H9 (cell line): ENCODE measurements around the gene MICALL2. TPM values are rescaled to one million over a fixed set of nuclear protein-coding genes. Genes with fewer than 3 reads are reported as not detected.
A peak's percentile ranks its signal among the peaks of the same experiment; 100 is the strongest.

Experiments
- DNase-seq: peaks from one replicate; pipeline ENCODE4 v3.0.0-alpha.2; 2017
- H2AFZ ChIP-seq: one replicate; pipeline ENCODE4 v1.6.1; 2013; ENCODE audit warnings: mild to moderate bottlenecking, low read length, control low read depth, moderate library complexity
- H2AK5ac ChIP-seq: 2 replicates; pipeline ENCODE4 v1.6.1; 2013; ENCODE audit warnings: low read length, control low read depth, mixed read lengths; ENCODE audit not compliant: insufficient read length
- H2BK120ac ChIP-seq: one replicate; pipeline ENCODE4 v1.6.1; 2013; ENCODE audit warnings: low read depth, mild to moderate bottlenecking, low read length, control low read depth, inconsistent platforms; ENCODE audit not compliant: poor library complexity, severe bottlenecking
- H2BK12ac ChIP-seq: 2 replicates; pipeline ENCODE4 v1.6.1; 2013; ENCODE audit warnings: low read length, control low read depth, mixed read lengths, low read depth; ENCODE audit not compliant: insufficient read length
- H2BK15ac ChIP-seq: 2 replicates; pipeline ENCODE4 v1.6.1; 2013; ENCODE audit warnings: low read depth, low read length, control low read depth
- H2BK20ac ChIP-seq: one replicate; pipeline ENCODE4 v1.6.1; 2013; ENCODE audit warnings: low read depth, mild to moderate bottlenecking, low read length, control low read depth, inconsistent platforms; ENCODE audit not compliant: poor library complexity, severe bottlenecking
- H2BK5ac ChIP-seq: 2 replicates; pipeline ENCODE4 v1.6.1; 2013; ENCODE audit warnings: low read length, control low read depth, mixed read lengths; ENCODE audit not compliant: insufficient read length
- H3K14ac ChIP-seq: 2 replicates; pipeline ENCODE4 v1.6.1; 2013; ENCODE audit warnings: low read length, control low read depth; ENCODE audit not compliant: insufficient read depth
- H3K18ac ChIP-seq: 2 replicates; pipeline ENCODE4 v1.6.1; 2013; ENCODE audit warnings: low read depth, mild to moderate bottlenecking, mixed read lengths, low read length, control low read depth; ENCODE audit not compliant: insufficient read length
- H3K23ac ChIP-seq: 2 replicates; pipeline ENCODE4 v1.6.1; 2013; ENCODE audit warnings: low read length, control low read depth, mixed read lengths, low read depth; ENCODE audit not compliant: insufficient read length
- H3K23me2 ChIP-seq: 2 replicates; pipeline ENCODE4 v1.6.1; 2013; ENCODE audit warnings: low read depth, mild to moderate bottlenecking, mixed read lengths, low read length, control low read depth; ENCODE audit not compliant: insufficient read length, poor library complexity, severe bottlenecking
- H3K27ac ChIP-seq: 2 replicates; pipeline ENCODE4 v1.5.1; 2013; ENCODE audit warnings: low read length, control low read depth, mixed read lengths, low read depth; ENCODE audit not compliant: insufficient read length
- H3K27me3 ChIP-seq: 2 replicates; pipeline ENCODE4 v1.6.1; 2013; ENCODE audit warnings: low read length, control low read depth, inconsistent platforms; ENCODE audit not compliant: insufficient read depth
- H3K4ac ChIP-seq: 2 replicates; pipeline ENCODE4 v1.6.1; 2013; ENCODE audit warnings: low read depth, mild to moderate bottlenecking, control low read depth, inconsistent platforms, low read length, moderate library complexity
- H3K4me1 ChIP-seq: 2 replicates; pipeline ENCODE4 v1.6.1; 2013; ENCODE audit warnings: low read length, control low read depth, inconsistent platforms; ENCODE audit not compliant: insufficient read depth
- H3K4me2 ChIP-seq: 2 replicates; pipeline ENCODE4 v1.6.1; 2013; ENCODE audit warnings: low read length, control low read depth, mixed read lengths; ENCODE audit not compliant: insufficient read length, insufficient read depth
- H3K56ac ChIP-seq: 2 replicates; pipeline ENCODE4 v1.6.1; 2013; ENCODE audit warnings: low read depth, mild to moderate bottlenecking, mixed read lengths, low read length, control low read depth; ENCODE audit not compliant: insufficient read length
- H3K79me1 ChIP-seq: 2 replicates; pipeline ENCODE4 v1.6.1; 2013; ENCODE audit warnings: low read depth, mild to moderate bottlenecking, moderate library complexity, low read length, control low read depth, inconsistent platforms; ENCODE audit not compliant: insufficient read depth, poor library complexity, severe bottlenecking
- H3K79me2 ChIP-seq: 2 replicates; pipeline ENCODE4 v1.6.1; 2013; ENCODE audit warnings: low read length, control low read depth, inconsistent platforms; ENCODE audit not compliant: insufficient read depth
- H3K9ac ChIP-seq: 2 replicates; pipeline ENCODE4 v1.6.1; 2013; ENCODE audit warnings: low read length, control low read depth, mixed read lengths; ENCODE audit not compliant: insufficient read length; ENCODE audit errors: extremely low read depth
- H3K9me3 ChIP-seq: one replicate; pipeline ENCODE4 v1.6.1; 2013; ENCODE audit warnings: low read depth, low read length, inconsistent platforms; ENCODE audit not compliant: control insufficient read depth
- H3T11ph ChIP-seq: one replicate; pipeline ENCODE4 v1.6.1; 2013; ENCODE audit warnings: mild to moderate bottlenecking, low read length, control low read depth, inconsistent platforms
- H4K20me1 ChIP-seq: one replicate; pipeline ENCODE4 v1.6.1; 2013; ENCODE audit not compliant: control insufficient read depth, insufficient read length, insufficient read depth
- H4K5ac ChIP-seq: 2 replicates; pipeline ENCODE4 v1.6.1; 2013; ENCODE audit warnings: low read depth, mild to moderate bottlenecking, mixed read lengths, low read length, control low read depth; ENCODE audit not compliant: insufficient read length
- H4K8ac ChIP-seq: replicated peaks from 2 replicates; pipeline ENCODE4 v1.6.1; 2013; ENCODE audit warnings: low read length, control low read depth, mixed read lengths, low read depth; ENCODE audit not compliant: insufficient read length
- H4K91ac ChIP-seq: 2 replicates; pipeline ENCODE4 v1.6.1; 2013; ENCODE audit warnings: low read depth, mild to moderate bottlenecking, moderate library complexity, mixed read lengths, low read length, control low read depth; ENCODE audit not compliant: insufficient read length
- H3K27ac Mint-ChIP-seq, 3 experiments: 2 replicates in 2 of 3; 3 replicates in 1 of 3; pipeline ENCODE4 v1.8.0; 2020 to 2021; ENCODE audit warnings: mixed read lengths in 3 of 3, mild to moderate bottlenecking in 1 of 3, moderate library complexity in 1 of 3
- H3K27me3 Mint-ChIP-seq: 2 replicates; pipeline ENCODE4 v1.8.0; 2021; ENCODE audit warnings: low read depth, mild to moderate bottlenecking, moderate library complexity, mixed read lengths
- H3K36me3 Mint-ChIP-seq, 3 experiments: 2 replicates in 2 of 3; 3 replicates in 1 of 3; pipeline ENCODE4 v1.8.0; 2020 to 2021; ENCODE audit warnings: low read depth in 3 of 3, mixed read lengths in 3 of 3; ENCODE audit not compliant: insufficient read depth in 1 of 3
- H3K4me1 Mint-ChIP-seq, 2 experiments: 2 replicates each; pipeline ENCODE4 v1.8.0; 2020; ENCODE audit warnings: mixed read lengths in 2 of 2
- H3K4me3 Mint-ChIP-seq, 2 experiments: 2 replicates in 1 of 2; 3 replicates in 1 of 2; pipeline ENCODE4 v1.8.0; 2020 to 2021; ENCODE audit warnings: mild to moderate bottlenecking in 2 of 2, mixed read lengths in 2 of 2, moderate library complexity in 1 of 2
- H3K9me3 Mint-ChIP-seq, 2 experiments: 2 replicates in 1 of 2; 3 replicates in 1 of 2; pipeline ENCODE4 v1.8.0; 2020; ENCODE audit warnings: mild to moderate bottlenecking in 2 of 2, mixed read lengths in 2 of 2, moderate library complexity in 1 of 2
- WGBS: extraction: QIAGEN DNeasy Blood & Tissue Kit; methylation state at CpG from one replicate; pipeline ENCODE4 v1.1.7; 2013; ENCODE audit warnings: missing lambda C conversion rate, low lambda C conversion rate, mixed read lengths; ENCODE audit not compliant: insufficient read length; ENCODE audit errors: extremely low coverage; 5-methylcytosine and 5-hydroxymethylcytosine counted together
- total RNA-seq: library from RNA; stranded (reverse); gene quantifications from 2 replicates; pipeline ENCODE4 v1.2.1, GENCODE V29; 2021
- TF ChIP-seq, protein P1 (sequence below): fragments of 200-600 bp; sonication (generic); conservative IDR thresholded peaks from 3 replicates; pipeline ENCODE4 v1.8.0; 2021; ENCODE audit warnings: antibody characterized with exemption, mild to moderate bottlenecking

Gene MICALL2
- total RNA-seq, 1 experiment from 2014 or later = 7.1 TPM

DNA sequence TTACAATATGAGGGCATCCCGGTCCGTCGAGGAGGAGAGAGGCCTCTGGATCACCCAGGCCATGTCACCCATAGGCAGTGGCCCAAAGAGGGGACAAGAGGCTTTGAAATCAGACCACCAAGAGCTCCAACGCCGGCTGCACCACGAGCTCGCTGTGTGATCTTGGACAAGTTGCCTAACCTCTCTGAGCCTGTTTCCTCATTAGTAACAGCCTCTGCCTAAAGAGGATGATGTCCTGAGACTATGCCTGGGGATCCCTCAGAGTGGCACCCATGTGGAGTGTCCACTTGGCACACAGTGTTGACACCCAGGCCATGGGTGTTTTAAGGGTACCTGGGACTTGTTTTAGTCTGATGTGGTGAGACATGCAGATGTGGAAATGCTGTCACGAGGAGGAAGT is 50.8 kb downstream of the MICALL2 start:
- H3K79me1 ChIP-seq = no peaks in the 10 kb centered on the region
- no peak overlapping the region for H3K4me2 ChIP-seq
- H2BK120ac ChIP-seq = no peak overlapping the region
- no peak overlapping the region for H2BK12ac ChIP-seq
- no peak overlapping the region for H3K27ac ChIP-seq
- no peak overlapping the region for H4K91ac ChIP-seq
- no peak overlapping the region for H2BK15ac ChIP-seq
- no peaks in the 10 kb centered on the region for H3K9me3 ChIP-seq
- H3K14ac ChIP-seq = no peak overlapping the region
- H3K23ac ChIP-seq = no peak overlapping the region
- DNase-seq = no peak
- no peak overlapping the region for H3K9ac ChIP-seq
- H3K18ac ChIP-seq = no peak overlapping the region
- no peak overlapping the region for H3T11ph ChIP-seq
- TF ChIP-seq, protein P1, sequence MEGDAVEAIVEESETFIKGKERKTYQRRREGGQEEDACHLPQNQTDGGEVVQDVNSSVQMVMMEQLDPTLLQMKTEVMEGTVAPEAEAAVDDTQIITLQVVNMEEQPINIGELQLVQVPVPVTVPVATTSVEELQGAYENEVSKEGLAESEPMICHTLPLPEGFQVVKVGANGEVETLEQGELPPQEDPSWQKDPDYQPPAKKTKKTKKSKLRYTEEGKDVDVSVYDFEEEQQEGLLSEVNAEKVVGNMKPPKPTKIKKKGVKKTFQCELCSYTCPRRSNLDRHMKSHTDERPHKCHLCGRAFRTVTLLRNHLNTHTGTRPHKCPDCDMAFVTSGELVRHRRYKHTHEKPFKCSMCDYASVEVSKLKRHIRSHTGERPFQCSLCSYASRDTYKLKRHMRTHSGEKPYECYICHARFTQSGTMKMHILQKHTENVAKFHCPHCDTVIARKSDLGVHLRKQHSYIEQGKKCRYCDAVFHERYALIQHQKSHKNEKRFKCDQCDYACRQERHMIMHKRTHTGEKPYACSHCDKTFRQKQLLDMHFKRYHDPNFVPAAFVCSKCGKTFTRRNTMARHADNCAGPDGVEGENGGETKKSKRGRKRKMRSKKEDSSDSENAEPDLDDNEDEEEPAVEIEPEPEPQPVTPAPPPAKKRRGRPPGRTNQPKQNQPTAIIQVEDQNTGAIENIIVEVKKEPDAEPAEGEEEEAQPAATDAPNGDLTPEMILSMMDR = no peak
- H4K8ac ChIP-seq = no peak overlapping the region
- Mint-ChIP-seq H3K36me3 (no peaks in the 10 kb centered on the region; a peak in 1 of 7 replicates), H3K27ac (peak overlapping the region in 1 of 3 experiments; percentile 37; a peak in 2 of 7 replicates), H3K4me3 (no peak overlapping the region), H3K4me1 (peaks cover 7 to 21% of the 10 kb centered on the region in 2 experiments), H3K9me3 (no peaks in the 10 kb centered on the region; a peak in 1 of 5 replicates), H3K27me3 (peaks cover 61% of the 10 kb centered on the region)
- H3K56ac ChIP-seq = no peak overlapping the region
- H3K23me2 ChIP-seq = no peaks in the 10 kb centered on the region
- H4K5ac ChIP-seq = no peak overlapping the region
- H4K20me1 ChIP-seq = no peaks in the 10 kb centered on the region
- no peaks in the 10 kb centered on the region for H3K4me1 ChIP-seq
- no peak overlapping the region for H2BK5ac ChIP-seq
- H3K79me2 ChIP-seq = no peaks in the 10 kb centered on the region
- no peak overlapping the region for H3K4ac ChIP-seq
- H2AFZ ChIP-seq = no peak overlapping the region
- no peak overlapping the region for H2AK5ac ChIP-seq
- no CpG with 5 or more reads among the region's 8 CpGs for WGBS
- no peak overlapping the region for H2BK20ac ChIP-seq
- no peaks in the 10 kb centered on the region; the same call in 1 of the 2 replicates for H3K27me3 ChIP-seq
